Neural progenitor cell (in vitro differentiated cells): ENCODE data around the gene DNAH10.

ENCODE experiments used
- EZH2 ChIP-seq: fragments of 200-600 bp; sonication (generic); IDR thresholded peaks from 2 replicates; pipeline ENCODE4 v1.6.1; 2017; ENCODE audit warnings: antibody characterized with exemption, mild to moderate bottlenecking, moderate library complexity
- EZH2phosphoT487 ChIP-seq: fragments of 200-600 bp; sonication (generic); IDR thresholded peaks from 2 replicates; pipeline ENCODE4 v1.6.1; 2017; ENCODE audit warnings: antibody characterized with exemption
- TF ChIP-seq, protein P1 (sequence below): fragments of 200-600 bp; sonication (generic); IDR thresholded peaks from 2 replicates; pipeline ENCODE4 v1.5.1; 2017; ENCODE audit warnings: antibody characterized with exemption, mild to moderate bottlenecking

DNA sequence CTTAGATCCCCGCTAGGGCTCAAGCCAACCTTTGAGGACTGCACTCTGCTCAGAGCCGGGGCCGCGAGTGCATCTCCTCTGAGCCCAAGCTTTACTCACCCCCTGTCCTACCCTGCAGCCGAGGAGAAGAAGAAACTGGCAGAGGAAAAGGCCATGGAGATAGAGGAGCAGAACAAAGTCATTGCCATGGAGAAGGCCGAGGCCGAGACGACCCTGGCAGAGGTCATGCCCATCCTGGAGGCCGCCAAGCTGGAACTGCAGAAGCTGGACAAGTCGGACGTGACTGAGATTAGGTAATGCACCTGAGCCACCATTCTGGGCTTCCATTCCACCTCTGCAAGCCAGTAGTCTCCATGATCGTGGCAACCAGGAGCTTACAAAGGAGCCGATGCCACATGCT lies 140.7 kb downstream of the DNAH10 start:
- TF ChIP-seq, protein P1, sequence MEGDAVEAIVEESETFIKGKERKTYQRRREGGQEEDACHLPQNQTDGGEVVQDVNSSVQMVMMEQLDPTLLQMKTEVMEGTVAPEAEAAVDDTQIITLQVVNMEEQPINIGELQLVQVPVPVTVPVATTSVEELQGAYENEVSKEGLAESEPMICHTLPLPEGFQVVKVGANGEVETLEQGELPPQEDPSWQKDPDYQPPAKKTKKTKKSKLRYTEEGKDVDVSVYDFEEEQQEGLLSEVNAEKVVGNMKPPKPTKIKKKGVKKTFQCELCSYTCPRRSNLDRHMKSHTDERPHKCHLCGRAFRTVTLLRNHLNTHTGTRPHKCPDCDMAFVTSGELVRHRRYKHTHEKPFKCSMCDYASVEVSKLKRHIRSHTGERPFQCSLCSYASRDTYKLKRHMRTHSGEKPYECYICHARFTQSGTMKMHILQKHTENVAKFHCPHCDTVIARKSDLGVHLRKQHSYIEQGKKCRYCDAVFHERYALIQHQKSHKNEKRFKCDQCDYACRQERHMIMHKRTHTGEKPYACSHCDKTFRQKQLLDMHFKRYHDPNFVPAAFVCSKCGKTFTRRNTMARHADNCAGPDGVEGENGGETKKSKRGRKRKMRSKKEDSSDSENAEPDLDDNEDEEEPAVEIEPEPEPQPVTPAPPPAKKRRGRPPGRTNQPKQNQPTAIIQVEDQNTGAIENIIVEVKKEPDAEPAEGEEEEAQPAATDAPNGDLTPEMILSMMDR = no peak
- no peak for TF ChIP-seq EZH2
- no peak for TF ChIP-seq EZH2phosphoT487
